HL-60 (cell line): ENCODE results near the gene STS.
"Not testable (repeated sequence)": the region's sequence is repeated elsewhere in the genome, so short reads cannot be mapped to it uniquely, and the experiment has no call there.

Source experiments
- DNase-seq, 2 experiments: peaks; one replicate each; pipeline ENCODE4 v3.0.0-alpha.2; 2010 to 2020; ENCODE audit warnings: low read depth in 1 of 2, low spot score in 1 of 2
- H3K27ac ChIP-seq: fragments of 250-450 bp; sonication (Bioruptor Pico); replicated peaks from 2 replicates; pipeline ENCODE4 v1.5.1; 2020; ENCODE audit warnings: mild to moderate bottlenecking, moderate library complexity
- H3K27me3 ChIP-seq: fragments of 250-450 bp; sonication (Bioruptor Pico); 2 replicates; pipeline ENCODE4 v1.5.1; 2021; ENCODE audit warnings: mild to moderate bottlenecking, moderate library complexity; ENCODE audit not compliant: insufficient read depth, poor library complexity, severe bottlenecking
- H3K4me3 ChIP-seq: replicated peaks from 2 replicates; pipeline ENCODE4 v1.5.1; 2011; ENCODE audit warnings: mild to moderate bottlenecking, control low read depth, low read length; ENCODE audit not compliant: insufficient read depth
- CTCF ChIP-seq: IDR thresholded peaks from one replicate; pipeline ENCODE4 v1.5.1; 2011; ENCODE audit warnings: low read length, control low read depth, inconsistent platforms; ENCODE audit not compliant: insufficient read depth
- GABPA ChIP-seq: IDR thresholded peaks from 2 replicates; pipeline ENCODE4 v1.6.1; 2012; ENCODE audit warnings: low read depth
- POLR2AphosphoS5 ChIP-seq: IDR thresholded peaks from 2 replicates; pipeline ENCODE4 v1.6.1; 2012; ENCODE audit warnings: low read depth
- REST ChIP-seq: IDR thresholded peaks from 2 replicates; pipeline ENCODE4 v1.6.1; 2012; ENCODE audit warnings: low read depth; ENCODE audit not compliant: insufficient replicate concordance
- SPI1 ChIP-seq: IDR thresholded peaks from 2 replicates; pipeline ENCODE4 v1.6.1; 2012; ENCODE audit warnings: low read depth, mild to moderate bottlenecking, borderline replicate concordance

The STS gene

GRCh38 chrX:7168371-7168770 is 20.9 kb downstream of the STS start:
- no peak for TF ChIP-seq SPI1
- Histone ChIP-seq H3K27me3 (no peaks in the 10 kb centered on the region), H3K27ac (no peak overlapping the region), H3K4me3 (no peak overlapping the region)
- no peak for DNase-seq

- H3K4me3 ChIP-seq = no peak overlapping the region
- DNase-seq = no peak
- no peak for TF ChIP-seq POLR2AphosphoS5
- TF ChIP-seq GABPA = no peak
- no peaks in the 10 kb centered on the region for H3K27me3 ChIP-seq
- no peak overlapping the region for H3K27ac ChIP-seq
Measured at GRCh38 chrX:7169627-7170026, 22.1 kb downstream of the STS start.

GRCh38 chrX:7170898-7171297 is 23.4 kb downstream of the STS start:
- TF ChIP-seq GABPA (no peak), POLR2AphosphoS5 (no peak)
- peak in 1 of 2 experiments; percentile 16 for DNase-seq
- H3K4me3 ChIP-seq = no peak overlapping the region
- H3K27ac ChIP-seq = no peak overlapping the region
- H3K27me3 ChIP-seq = no peaks in the 10 kb centered on the region

- H3K27ac ChIP-seq, DNase-seq, H3K4me3 ChIP-seq, H3K27me3 ChIP-seq: not testable (repeated sequence)
Measured at GRCh38 chrX:7178859-7179258, 31.3 kb downstream of the STS start.

GRCh38 chrX:7179446-7179845 is 31.9 kb downstream of the STS start:
- Histone ChIP-seq H3K27me3 (no peaks in the 10 kb centered on the region), H3K27ac (no peak overlapping the region), H3K4me3 (no peak overlapping the region)
- no peak for TF ChIP-seq SPI1
- TF ChIP-seq CTCF = no peak
- TF ChIP-seq POLR2AphosphoS5 = no peak
- no peak for TF ChIP-seq REST
- TF ChIP-seq GABPA = no peak
- no peak for DNase-seq

GRCh38 chrX:7184816-7185215 is 37.3 kb downstream of the STS start:
- no peaks in the 10 kb centered on the region for H3K27me3 ChIP-seq
- TF ChIP-seq POLR2AphosphoS5 (no peak), CTCF (no peak), REST (no peak), SPI1 (no peak), GABPA (no peak)
- no peak for DNase-seq
- no peak overlapping the region for H3K27ac ChIP-seq
- H3K4me3 ChIP-seq = no peak overlapping the region
